ENCODE data around the gene ANKRD34A.
"Not testable (repeated sequence)": the region's sequence is repeated elsewhere in the genome, so short reads cannot be mapped to it uniquely, and the experiment has no call there.

Gene ANKRD34A

GRCh38 chr1:145942871-145943270, 21.5 kb downstream of the ANKRD34A start:
- DNase-seq, result no peak

- DNase-seq, result no peak
Measured at GRCh38 chr1:145942405-145942804, 22.0 kb downstream of the ANKRD34A start.

- no peak for DNase-seq
Measured at GRCh38 chr1:145937436-145937835, 26.9 kb downstream of the ANKRD34A start.

GRCh38 chr1:145936247-145936646, 28.1 kb downstream of the ANKRD34A start:
- no peak for DNase-seq

- DNase-seq, result no peak
Measured at GRCh38 chr1:145935708-145936107, 28.7 kb downstream of the ANKRD34A start.

- not testable (repeated sequence) for DNase-seq
Measured at GRCh38 chr1:145932522-145933009, 31.8 kb downstream of the ANKRD34A start.

GRCh38 chr1:145927916-145928643, 36.3 kb downstream of the ANKRD34A start:
- DNase-seq, result no peak

GRCh38 chr1:145927063-145927886, 37.1 kb downstream of the ANKRD34A start, which contains the start of gene RBM8A:
TSS of gene RBM8A (minus strand) at chr1:145927484. CDS start at chr1:145927426, 58 bp downstream.
- peak; percentile 99 for DNase-seq

- DNase-seq, result no peak
Measured at GRCh38 chr1:145926686-145927062, 37.7 kb downstream of the ANKRD34A start.

GRCh38 chr1:145922266-145922665, 42.1 kb downstream of the ANKRD34A start:
- DNase-seq, result no peak

- DNase-seq, result not testable (repeated sequence)
Measured at GRCh38 chr1:145920297-145920696, 44.1 kb downstream of the ANKRD34A start.

- no peak for DNase-seq
Measured at GRCh38 chr1:145918992-145919939, 45.1 kb downstream of the ANKRD34A start.

GRCh38 chr1:145918144-145918991, 46.0 kb downstream of the ANKRD34A start, which contains the start of gene PEX11B:
TSS of gene PEX11B (minus strand) at chr1:145918717. CDS start at chr1:145918688, 29 bp downstream.
- DNase-seq, result peak; percentile 79

GRCh38 chr1:145917595-145917994, 46.8 kb downstream of the ANKRD34A start:
- DNase-seq, result no peak

GRCh38 chr1:145916745-145917144, 47.6 kb downstream of the ANKRD34A start:
- DNase-seq, result no peak

GRCh38 chr1:145912128-145912641, 52.2 kb downstream of the ANKRD34A start:
- DNase-seq, result no peak
